ENCODE data around the gene ZNF503.

ZNF503 gene

DNA sequence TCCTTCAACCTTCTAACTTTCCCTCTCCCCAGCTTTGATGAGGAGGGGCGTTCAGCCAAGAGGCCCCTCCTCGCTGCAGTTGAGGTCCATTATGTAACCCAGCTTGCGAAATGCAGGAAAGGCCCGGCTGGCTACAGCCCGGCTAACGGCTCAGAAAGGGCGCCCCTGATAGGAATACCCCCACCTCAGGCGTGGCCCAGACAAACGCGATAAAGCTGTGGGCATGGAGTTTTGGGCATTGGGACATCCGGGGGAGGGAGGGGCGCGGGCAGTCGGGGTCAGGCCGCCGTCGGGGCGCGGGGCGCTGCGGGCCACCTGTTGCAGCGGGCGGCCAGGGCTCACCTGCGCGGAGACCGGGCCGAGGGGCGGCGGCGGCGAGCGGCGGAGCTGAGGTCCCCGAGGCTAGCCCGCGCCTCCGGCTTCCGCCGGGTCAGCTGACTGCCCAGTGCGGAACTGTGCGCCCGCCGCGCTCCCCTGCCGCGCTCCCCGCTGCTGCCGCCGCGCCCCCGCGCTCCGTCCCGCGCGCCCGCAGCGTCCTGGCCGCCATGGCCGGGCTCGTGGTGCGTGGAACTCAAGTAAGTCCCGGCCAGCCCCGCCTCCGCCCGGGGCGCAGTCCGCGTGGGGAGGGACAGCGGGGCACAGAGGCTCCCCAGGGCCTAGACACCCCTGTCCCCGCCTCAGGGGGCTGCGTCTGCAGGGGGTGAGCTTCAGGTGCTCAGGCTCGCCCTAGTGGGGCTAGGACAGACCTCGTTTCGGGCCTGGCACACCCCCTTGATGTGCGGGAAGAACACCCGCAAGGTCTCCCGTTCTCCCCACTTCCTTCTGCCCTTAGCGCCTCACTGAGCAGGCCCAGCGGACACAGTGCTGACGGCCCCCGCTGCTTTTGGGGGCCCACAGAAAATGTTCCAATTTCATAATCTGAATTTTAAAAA is 29.9 kb upstream of the ZNF503 start, which contains the start of gene LRMDA:
Gene LRMDA (plus strand): TSS at position 445 of the 932 bp plus-strand sequence.
- DNase-seq (ENCODE audit: low spot score), result no peak

DNA sequence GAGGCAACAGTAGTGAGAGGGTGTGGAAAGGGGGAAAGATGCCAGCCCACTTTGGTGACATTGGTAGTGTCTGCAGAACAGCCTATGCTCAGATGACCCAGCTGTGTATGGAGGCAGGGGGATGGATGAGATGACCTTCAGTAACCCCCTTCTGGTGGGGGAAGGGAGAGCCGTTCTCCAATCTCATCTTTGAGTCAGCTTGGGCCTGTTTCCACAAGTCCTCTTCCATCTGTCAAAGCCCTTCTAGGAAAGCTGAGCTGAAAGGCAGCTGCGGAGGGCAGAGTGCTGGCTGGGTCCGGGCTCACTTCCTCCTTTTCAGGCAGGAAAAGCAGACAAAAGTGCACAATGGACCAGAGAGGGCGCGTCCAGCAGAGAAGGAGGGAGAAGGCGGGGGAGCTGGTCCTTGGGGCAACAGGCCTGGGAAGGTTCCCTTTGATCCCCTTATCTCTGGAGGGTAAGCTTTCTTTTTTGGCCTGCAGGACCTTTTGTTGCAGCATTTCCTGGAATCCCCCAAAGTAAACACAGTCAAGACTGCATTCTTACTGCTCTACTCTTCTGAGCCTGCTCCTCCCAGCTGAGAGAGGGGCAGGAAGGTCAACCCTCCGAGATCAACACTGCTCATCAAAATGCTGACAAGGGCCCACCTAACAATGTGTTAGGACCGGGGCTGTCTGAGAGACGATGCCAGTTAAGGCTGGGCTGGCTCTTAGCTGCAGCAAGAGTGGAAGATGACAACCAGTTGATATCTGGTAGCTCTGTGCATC is 28.6 kb upstream of the ZNF503 start:
- peak; percentile 21 for DNase-seq (ENCODE audit: low spot score)

DNA sequence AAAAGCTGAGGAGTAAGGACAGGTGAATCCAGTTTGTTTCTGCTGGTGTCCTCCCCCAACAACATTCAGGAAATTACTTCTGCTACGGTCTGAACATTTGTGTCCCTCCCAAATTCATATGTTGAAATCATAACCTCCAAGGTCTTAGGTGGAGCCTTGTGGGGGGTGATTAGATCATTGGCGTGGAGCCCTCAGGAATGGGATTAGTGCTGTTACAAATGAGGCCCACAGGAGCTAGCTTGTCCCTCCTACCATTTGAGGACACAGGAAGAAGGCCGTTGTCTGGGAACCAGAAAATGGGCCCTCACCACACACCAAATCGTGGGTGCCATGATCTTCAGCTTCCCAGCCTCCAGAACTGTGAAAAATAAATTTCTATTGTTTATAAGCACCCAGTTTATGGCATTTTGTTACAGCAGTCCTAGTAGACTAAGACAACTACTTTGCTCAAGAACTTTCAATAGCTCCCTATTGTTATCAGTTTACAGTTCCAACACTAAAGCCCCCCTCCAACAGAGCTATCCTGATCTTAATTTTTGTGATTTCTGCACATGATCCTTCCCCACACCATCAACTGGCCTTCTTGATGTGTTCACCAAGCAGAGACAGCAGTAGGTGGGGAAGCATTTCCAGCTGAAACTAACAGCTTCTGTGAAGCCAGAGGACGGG is 27.7 kb upstream of the ZNF503 start:
- DNase-seq (ENCODE audit: low spot score), result no peak

DNA sequence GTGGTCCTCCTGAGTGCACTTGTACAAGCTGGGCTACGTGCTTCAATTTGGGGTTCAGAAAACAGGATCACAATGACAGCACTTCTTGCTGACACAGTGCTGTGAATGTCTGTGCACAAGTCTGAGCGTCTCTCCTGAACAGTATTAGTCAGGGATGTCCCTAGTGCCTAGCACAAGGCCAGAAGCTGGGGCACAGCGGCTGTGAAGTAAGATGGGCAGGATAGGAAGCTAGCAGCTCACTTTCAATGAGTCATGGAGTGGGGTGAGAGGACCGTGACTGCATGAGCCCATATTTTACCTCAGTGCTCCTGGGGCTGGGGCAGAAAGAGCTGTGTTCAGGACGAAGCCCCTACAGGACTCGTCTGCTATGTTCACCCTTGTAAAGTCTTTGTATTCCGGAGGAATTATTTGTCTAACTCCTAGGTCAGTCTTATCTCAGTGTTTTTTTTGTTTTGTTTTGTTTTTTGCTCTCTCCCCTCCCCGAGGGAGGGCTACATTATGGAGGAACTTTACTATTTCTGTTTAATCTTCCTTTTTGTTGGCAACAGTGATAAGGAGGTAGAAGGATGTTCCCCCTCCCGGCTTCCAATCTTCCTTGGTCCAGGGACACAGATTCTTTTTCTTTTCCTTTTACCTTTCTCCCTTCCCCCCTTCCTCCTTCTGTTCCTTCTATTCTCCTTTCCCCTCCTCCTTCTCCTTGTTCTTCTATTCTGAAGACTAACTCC is 27.0 kb upstream of the ZNF503 start:
- no peak for DNase-seq (ENCODE audit: low spot score)

DNA sequence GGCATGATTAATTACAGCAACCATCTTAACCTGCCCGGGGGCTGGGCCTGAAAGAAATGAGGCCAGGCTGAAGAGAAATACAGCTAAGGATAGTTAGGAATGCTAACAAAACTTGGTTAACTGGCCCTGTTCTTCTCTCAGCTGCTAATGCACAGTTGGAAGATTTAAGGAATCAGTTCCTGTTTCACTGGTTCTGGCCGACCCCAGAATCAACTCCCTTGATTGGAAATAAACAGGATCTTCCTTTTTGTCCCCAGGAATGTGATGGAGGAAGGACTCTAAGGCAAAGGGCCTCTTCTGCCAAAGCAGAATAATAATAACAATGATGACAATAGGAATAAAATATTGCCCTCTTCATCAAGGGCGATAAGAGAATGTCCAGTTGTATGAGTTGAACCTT is 26.4 kb upstream of the ZNF503 start:
- no peak for DNase-seq (ENCODE audit: low spot score)

DNA sequence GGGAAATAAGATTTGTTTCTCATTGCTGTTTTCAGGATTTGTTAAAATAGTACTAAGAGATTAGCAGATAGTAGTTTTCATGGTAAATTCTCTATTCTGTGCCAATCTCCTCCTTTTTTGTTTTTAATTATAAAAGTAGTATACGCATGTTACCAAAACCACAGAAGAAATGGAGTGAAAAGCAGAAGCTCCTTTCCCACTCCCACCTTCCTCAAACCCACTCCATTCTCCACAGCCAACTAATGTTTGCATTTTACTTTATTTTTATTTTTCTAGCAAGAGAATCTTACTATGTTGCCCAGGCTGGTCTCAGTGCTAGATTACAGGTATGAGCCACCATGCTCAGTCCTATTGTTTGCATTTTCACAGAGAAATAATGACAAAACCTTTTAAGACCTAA is 25.3 kb upstream of the ZNF503 start:
- DNase-seq (ENCODE audit: low spot score), result no peak

DNA sequence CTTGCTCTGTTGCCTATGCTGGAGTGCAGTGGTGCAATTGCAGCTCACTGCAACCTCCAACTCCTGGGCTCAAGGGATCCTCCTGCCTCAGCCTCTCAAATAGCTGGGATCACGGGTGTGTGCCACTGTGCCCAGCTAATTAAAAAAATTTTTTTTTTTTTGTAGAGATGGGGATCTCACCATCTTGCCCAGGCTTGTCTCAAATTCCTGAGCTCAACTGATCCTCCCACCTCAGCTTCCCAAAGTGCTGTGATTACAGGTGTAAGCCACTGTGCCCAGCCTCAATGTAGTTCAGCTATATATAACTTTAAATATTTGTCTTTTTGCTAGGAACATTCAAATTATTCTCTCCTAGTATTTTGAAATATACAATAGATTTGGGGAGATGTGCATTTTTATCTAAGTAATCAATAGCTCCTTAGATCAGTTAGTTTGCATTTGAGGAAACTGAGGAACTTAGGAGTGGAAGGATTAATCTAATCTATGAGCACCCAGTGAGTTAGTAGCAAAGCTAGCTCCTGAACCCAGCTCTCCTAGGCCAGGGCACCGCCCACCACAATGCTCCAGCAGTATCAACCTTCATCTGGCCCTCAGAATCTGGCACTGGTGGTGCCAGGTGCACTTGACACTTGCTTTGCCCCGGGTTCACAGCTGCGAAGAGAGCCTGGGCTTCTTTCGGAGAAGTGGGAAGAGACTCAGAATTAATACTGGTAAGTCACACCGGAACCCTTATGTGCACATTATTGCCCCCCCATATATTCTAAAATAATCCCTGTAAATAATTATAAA is 23.9 kb upstream of the ZNF503 start:
- no peak for DNase-seq (ENCODE audit: low spot score)

DNA sequence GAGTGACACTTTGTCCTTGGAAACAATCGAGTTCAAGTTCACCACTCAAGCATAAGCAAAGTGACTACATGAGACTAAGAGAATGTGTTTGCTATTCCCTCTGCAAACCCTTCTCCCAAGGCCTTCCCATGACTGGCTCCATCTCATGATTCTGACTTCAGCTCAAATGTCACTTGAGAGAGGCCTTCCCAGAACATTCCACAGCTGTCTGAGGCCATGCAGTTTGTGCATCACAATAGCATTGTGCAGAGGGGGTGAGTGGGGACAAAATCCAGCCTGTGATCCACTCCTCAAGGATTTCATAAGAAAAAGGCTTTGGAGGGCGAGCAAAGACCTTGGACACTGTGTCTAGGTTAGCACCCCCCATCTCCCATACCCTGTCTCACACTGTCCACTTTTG is 23.0 kb upstream of the ZNF503 start:
- DNase-seq (ENCODE audit: low spot score), result no peak

DNA sequence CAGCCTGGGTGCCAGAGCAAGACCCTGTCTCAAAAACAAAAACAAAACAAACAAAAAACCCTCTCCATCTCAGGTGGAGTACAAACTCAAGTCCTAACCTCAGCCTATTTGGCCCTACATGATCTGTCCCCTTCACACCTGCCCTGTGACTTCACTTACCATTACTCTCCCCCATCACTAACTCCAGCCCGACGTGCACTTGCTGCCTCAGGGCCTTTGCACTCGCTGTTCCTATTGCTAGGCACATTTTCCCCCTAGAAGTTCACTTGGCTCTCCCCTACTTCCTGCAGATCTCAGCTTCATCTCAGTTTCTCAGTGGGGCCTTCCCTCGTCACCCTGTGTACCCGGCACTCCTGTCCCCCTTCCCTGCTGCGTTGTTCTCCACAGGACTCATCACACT is 21.3 kb upstream of the ZNF503 start:
- no peak for DNase-seq (ENCODE audit: low spot score)

DNA sequence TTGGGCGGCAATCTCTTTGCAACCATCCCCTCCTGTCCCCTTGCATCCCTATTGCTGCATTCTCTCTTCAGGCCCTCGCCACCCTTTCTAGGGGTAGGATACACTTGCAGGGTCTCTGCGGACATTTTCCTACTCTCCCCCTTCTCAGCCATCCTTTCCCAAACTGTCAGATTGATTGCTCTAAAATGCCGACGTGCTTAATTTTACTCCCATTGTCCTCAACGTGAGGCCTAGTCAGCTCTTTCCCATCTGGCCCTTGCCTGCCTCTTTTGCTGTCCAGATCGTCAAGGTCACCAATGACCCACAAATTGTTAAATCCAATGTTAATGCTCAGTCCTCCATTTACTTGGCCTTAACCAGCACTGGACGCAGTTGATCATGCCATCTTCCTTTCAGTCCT is 17.1 kb upstream of the ZNF503 start:
- DNase-seq (ENCODE audit: low spot score), result no peak

DNA sequence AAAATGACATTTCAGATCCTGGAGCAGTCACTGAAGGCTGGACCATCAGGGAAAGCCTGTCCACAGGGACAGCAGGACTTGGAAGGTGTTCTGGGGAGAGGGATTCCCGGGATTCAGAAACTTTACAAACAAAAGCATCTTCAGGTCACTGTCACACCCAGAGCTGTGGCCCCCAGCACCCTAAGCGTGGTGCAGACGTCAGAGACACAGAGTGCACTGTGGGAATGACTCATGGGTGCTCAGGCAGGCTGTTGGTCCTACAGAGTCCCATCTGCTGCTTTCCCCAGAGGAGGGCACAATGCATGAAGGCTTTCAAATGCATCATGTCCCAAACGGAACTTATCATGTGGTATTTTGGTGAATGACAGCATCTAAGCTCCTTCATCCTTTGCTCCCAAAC is 16.7 kb upstream of the ZNF503 start:
- no peak for DNase-seq (ENCODE audit: low spot score)

DNA sequence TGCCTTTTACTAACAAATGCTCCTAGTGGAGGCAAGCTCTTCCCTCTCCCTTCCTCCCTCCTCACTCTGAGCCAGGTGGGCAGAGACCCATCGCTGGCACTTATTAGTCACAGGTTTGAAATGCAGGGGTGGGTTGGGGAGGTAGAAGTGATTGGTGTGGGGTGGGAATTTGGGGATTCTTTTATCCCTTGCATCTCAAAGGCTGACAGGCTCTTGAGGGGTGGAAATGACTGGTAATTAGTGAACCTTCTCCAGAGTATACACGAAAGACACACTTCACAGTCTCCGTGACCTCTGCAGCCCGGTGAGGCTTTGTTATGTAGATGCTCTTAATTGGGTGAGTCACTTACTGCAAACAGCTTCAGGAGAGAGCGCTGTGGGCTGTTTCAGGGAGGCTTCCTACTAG is 16.0 kb upstream of the ZNF503 start:
- no peak for DNase-seq (ENCODE audit: low spot score)

DNA sequence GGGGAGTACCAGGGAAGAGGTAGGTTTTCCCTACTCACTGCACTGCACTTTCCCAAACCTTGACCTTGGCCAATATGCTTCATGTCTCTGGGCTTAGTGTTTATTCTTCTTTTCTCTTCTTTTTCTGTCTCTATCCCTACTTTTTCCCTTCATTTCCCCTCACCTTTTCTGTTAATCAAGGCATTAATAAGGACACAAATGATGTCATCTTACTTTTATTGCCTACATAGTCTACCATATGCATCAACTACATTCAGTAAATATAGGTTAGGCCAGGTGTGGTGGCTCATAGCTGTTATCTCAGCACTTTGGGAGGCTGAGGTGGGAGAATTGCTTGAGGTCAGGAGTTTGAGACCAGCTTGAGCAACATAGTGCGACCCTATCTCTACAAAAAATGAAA is 13.0 kb upstream of the ZNF503 start:
- no peak for DNase-seq (ENCODE audit: low spot score)

DNA sequence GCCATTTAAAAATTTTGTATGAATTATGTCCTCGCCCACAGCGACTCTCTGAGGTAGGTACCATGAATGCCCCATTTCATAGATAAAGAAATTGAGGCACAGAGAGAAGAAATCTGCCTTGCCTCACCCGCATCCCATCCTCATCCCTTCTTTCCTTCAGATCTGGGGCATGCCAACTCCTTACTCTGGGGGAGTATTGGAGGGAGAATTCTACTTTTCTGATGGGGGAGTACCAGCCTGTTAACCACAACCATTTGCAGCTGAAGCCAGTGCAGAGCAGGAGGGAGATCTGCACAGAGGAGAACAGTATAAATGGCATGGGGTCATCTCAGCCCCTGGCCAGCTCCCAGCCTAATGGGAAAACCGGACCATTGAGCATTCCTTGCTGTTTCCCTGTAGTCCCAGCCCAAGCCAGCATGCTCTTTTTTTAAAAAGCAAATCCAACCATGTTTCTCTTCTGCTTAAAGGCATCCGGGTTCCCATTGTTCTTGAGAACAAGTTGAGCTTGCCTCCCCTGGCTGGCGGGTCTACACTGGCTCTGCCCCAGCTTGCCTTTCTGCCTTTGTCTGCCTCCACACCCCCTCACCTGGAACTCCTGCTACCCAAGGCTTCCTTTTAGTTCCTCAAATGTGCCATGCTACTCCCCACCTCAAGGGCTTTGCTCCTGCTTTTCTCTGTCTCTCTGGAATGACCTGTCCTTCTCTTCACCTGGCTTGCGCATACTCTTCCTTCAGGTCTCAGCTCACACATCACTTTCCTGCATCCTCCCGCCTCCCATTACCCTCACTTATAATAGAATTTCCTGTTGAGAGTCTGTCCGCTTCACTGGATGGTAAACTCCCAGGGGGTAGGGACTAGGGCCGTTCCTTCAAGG is 8.8 kb upstream of the ZNF503 start:
- DNase-seq (ENCODE audit: low spot score), result no peak

DNA sequence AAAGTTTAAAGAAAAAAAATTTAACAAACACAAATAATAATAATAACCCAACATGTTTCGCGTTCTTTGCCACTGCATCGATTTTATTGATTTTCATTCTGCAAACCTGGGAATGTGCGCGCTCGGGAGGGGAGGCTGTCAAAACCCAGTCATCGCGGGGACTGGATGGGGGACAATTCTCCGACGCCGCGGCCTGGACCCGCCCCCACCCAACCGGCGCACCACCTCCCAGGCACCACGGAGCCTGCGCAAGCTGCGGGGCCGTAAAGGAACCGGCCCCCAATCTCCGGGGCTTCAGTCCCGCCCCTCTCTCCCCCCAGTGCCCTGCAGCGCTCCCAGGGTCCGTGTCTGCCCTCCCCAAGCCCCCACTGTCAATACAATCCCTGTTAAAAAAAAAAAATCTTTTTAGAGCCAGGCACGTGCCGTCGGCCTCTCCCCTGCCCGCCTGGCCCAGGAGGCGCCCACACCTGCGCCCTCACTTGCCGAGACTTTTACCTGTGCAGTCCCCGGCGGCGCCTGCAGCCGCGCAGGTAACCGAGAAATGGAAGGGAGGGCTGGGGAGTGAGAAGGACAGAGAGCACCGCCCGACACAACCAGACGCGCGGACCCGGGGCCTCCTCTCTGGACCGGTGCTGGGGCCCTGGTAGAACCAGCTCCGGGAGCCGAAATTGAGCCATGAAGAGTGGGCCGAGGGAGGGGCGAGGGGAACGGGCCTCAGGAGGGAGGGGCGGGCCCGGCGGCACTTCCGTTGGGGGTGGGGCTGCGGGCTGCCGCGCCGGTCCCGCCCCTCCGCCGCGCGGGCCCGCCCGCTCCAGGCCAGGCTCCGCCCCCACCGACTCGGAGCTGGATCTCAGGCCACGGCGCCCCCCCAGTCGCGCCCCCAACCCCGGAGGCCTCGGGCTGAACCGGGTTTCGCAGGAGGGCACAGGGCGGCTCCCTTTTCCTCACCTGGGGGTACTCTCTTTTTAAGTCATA is 7.6 kb upstream of the ZNF503 start:
- DNase-seq (ENCODE audit: low spot score), result peak; percentile 23

DNA sequence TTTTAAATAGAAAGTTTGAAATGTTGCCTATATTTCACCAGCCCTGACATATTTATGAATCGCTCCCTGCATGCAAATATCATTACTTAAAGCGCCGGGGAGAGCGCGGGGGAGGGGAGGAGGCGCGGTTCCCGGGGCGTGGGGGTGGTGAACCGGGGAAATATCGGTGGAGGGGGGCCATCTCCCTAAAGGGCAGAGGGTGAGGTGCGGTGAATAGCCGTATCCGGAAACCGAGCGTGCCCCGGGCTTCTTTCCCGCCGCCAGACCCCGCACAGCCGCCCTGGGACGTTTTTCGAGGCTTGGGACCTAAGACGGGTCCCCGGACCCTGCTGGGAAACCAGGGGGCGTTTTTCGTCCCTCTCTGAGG is 6.9 kb upstream of the ZNF503 start:
- DNase-seq (ENCODE audit: low spot score), result no peak

DNA sequence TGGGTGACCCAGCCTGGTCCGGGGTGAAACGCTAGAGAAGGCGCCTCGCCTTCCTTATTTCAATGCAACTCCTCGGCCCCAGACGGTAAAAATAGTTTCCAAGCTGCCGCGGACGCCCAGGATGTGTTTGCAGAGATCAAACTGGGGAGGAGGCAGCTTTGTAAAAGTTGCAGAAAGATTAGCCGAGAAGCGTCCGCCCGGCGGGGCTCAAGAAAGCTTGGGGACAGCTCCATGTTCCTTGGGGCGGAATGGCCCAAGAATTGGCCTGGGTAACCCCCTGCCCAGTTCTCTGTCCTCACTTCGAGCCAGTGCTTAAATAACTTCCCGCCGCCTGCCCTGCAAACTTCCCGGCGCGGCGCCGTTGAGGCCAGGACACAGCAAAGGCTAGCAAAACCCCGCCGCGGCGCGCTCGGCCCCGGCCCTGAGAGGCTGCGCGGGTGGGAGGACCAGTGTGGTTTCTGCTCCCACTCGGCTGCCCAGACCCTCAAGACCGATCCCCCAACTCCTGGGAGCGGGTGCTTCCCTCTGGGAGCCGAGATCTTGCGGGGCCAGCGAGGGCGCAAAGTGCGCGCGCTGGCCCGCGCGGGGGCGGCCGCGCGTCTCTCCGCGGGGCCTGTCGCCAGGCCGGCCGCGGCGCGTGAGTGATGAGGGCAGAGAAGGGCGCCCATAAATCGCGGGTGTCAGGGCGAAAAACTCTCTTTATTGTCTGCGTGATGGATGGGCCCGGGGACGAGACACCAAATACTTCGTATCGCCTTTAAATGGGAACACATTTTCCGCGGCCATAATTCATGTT is 6.3 kb upstream of the ZNF503 start:
- DNase-seq (ENCODE audit: low spot score), result no peak

DNA sequence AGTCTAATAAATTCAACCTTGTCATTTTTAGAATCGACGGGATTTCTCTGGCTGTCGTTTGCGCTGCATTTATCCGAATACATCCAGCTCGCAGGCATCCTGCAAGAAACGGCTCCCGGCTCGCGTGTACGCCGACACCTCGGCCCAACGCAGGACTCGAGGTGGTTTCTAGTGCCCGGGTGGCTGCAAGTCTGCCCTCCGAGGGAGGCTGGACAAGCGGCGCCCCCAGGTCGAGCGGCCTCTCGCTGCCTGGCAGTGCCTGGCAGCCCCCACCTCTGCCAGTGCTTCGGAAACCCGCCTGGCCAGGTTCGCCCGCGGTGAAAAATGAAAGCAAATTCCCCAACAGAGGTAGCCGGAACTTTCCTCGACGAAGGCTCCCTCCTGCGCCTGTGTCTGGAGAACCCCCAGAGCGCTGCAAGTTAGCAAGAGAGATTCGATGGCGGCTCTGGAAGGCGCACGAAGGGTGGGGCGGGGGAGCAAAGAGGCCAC is 5.7 kb upstream of the ZNF503 start:
- no peak for DNase-seq (ENCODE audit: low spot score)
